GM20431 (cell line): Measurements from ENCODE around the gene TTC9B.

Experiments
- in situ Hi-C: fragments of 300-500 bp; cut with MseI, MboI; formaldehyde crosslinking; loops from one replicate; pipeline ENCODE4 v1.15.0; 2020; ENCODE audit warnings: low sequenced_read_pairs; ENCODE audit not compliant: unreplicated experiment

TTC9B gene

DNA sequence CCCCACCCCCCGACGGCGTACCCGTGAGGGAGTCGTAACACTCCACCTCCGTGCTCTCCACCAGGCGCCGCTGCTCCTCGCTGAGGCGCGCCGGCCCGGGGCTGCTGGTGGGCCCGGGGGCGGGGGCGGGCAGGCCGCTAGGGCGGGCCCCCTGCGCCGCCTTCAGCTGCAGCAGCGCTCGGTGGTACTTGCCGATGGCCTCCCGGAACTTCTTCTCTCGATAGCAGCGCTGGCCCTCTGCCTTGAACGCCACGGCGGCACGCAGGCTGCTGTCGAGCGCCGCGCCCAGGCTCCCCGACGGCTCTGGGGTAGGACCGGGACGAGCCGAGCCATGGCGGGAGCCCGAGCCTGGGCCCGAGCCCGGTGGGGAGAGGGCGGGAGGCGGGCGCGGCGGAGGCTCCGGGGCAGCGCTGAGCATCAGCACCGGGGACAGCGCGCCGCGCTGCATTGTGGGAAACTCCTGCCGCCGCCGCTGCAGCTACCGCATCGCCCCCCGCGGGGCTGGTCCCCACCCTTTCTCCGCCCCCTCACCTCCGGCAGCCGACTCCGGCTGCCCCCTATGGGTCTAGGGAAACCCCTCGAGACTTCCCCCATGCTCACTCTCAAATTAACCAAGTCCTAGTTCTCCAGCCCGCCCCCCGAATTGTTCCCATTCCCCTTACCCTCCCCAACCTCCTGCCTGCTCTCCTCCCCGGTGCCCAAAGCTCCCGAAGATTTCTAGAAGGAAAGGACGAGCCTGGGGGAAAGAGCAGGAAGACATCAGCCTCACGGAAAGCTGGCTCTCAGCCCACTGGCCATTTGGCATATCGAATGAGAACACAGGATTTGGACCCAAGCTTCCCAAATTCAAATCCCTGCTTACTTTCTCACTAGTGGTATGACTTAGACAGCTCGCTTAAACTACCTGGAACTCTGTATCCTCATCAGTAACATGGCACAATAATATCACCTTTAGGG, at the start of gene TTC9B:
TSS of gene TTC9B (minus strand) at position 451 of the 957 bp plus-strand sequence. CDS start at position 448, 3 bp downstream.
- in situ Hi-C loops: no loop called here

DNA sequence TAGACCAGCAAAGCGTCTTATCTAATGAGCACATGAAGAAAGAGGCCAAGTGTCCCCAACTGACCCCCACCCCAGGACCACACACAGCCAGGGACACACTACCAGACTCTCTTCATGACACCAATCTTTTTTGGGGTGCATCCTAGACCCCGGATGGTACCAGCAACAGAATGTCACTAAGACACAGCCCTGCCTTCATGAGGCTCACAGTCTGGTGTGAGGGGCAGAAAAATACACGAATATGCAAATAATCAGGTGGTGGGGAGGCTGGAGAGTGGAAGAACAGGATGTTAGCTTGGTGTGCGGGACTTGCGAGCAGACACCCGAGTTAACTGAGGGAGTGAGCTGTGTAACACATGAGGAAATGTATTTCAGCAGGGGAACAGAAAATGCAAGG, 49.4 kb upstream of the TTC9B start:
- in situ Hi-C loops: no loop called here

DNA sequence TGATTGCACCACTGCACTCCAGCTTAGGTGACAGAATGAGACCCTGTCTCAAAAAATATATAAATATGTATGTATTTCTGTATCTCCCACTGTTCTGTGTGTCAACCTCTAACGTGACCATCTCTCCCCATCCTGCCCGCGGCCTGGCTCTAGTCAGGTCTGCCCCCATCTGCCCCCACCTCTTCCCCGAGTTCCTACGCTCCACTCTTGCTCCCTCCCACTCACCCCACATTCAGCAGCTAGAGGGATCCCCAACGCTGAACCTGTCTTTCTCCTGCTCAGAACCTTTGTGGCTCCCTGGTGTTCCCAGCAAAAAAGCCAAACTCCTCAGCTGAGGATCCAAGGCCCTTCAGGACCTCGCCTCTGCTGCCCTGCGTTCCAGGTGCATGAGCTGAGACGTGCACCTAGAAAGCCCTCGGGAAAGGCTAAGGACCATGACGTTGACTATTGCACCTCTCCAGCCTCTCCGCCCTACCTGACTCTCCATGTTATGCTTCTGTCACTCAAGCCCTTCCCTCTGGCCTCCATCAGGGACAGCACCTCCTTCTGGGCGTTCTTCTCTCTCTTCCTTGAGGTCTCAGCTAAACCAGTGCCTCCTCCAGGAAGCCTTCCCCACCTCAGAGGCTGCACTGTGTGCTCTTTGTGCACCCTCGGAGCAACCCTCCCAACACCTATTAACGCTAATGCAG, 48.9 kb upstream of the TTC9B start:
- in situ Hi-C loops: no loop called here

DNA sequence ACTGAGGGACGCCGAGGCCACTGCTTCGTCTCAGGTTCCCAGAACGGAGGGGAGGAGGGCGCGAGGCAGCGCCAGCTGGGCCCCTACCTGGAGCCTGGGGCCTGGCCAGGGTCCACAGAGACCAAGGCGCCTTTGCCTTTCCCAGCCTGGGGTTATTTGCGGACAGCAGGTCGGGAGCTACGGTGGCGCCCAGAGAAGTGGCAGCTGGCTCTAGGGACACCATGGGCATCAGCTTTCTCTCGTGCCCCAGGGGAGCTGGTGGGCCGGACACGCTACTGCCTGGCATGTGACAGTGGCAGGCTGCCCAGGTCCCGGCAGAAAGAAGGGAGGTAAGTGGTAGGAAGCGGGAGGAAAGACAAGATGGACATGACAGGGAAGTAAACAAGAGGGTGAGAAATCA, 47.9 kb upstream of the TTC9B start:
- in situ Hi-C loops: no loop called here

GRCh38 chr19:40265763-40266099, 47.5 kb upstream of the TTC9B start:
- in situ Hi-C loops: no loop called here

DNA sequence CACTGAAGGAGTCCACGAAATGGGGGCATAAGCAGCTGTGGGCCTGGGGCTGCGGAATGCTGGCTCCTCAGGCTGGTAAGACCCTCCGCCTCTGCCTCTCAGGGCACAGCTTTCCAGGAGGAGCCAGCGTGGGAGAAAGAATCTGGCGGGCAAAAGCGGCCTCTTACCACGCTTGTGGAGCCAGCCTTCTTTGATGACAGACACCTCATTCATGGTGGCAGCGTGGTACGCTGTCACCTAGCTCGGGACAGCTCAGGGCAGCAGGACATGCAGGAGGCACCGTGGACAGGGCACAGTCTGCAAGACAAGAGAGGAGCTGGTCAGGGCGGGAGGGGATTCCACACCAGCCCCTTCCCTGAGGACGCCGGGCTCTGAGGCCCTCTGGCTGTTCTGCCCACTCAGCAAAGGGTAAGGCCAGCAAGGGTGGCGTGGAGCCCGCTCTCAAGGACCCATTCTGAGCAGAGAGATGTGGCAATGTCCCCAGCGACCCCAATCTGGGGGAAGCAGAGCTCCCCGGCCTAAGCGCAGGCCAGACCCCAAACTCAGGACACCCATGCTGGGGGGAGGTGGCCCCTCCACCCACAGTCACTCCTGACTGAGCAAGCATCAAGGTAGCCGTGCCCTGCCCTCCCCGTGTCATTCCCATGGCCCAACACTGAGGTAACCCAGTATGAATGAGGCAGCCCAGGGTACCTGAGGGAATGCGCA, 47.0 kb upstream of the TTC9B start:
- in situ Hi-C loops: no loop called here

DNA sequence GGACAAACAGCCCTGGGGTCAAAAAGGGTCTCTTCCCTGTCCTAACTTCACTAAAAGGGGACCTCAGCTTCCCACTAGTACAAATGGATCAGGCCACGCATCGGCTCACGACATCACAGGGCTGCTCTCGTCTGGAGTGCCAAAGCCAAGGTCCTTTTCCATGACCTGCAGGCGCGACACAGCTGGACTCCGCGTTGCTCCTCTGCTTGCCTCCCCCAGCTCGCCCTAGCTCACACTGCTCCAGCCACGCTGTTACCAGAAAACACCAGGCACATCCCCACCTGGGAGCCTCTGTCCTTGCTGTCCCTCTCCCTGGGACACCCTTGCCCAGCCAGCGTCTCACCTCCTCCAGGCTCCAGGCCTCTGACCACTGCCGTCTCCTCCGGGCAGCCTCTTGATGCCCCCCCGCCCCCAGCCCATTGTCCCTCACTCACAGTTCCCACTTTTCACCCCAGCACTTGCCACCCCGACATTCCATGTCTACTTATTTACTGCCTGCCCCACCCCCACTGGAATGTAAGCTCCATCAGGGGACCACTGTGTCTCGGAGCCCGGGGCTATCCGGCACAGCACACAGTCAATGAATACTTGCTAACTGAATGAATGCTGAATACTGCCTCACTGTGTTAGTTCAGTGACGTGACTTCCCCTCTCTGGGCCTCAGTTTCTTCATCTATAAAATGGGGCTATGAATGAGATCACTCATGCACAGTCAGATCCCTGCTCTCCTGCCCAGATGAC, 46.3 kb upstream of the TTC9B start:
- in situ Hi-C loops: no loop called here

DNA sequence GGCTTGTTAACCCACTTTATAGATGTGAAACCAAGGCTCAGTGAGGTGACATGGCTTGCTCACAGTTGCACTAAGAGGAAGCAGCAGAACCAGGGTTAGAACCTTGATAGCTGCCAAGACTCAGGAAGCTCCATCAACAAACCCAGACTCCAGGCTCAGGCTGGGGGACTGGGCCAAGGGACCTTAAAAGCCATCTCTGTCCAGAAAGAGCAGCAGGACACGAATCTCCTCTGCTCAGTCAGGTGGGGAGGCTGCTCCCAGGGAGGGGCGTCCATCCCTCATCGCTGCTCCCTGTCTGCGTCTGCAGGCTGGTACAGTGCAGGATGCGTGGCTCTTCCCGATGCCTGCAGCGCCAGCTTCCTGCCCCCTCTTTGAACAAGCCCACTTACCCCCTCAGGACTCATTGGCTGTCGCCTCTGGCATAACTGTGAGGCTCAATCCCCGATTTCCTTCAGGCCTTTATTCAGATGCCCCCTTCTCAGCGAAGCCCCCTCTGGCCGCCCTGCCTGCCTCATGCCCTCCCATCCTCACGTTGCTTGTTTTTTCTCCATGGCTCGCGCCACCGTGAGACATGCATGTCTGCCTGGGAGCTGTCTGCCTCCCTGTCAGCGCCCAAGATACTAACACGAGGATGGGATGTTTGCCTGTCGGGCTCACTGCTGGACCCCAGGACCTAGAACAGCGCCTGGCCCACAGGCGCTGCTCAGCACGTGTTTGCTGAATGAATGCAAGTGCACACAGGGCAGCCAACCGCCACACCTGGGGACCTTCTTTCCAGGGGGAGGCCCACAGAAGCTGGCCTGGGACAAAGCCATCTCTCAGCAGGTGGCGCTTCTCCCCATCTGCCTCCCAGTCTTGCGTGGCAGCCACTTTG, 45.5 kb upstream of the TTC9B start:
- in situ Hi-C loops: no loop called here

- in situ Hi-C loops: no loop called here
Observed at GRCh38 chr19:40262422-40262821, 44.2 kb upstream of the TTC9B start.

- in situ Hi-C loops: no loop called here
Observed at GRCh38 chr19:40261631-40262030, 43.4 kb upstream of the TTC9B start.

- in situ Hi-C loops: no loop called here
Observed at GRCh38 chr19:40257096-40257517, 38.9 kb upstream of the TTC9B start.

GRCh38 chr19:40256512-40256911, 38.3 kb upstream of the TTC9B start:
- in situ Hi-C loops: no loop called here

DNA sequence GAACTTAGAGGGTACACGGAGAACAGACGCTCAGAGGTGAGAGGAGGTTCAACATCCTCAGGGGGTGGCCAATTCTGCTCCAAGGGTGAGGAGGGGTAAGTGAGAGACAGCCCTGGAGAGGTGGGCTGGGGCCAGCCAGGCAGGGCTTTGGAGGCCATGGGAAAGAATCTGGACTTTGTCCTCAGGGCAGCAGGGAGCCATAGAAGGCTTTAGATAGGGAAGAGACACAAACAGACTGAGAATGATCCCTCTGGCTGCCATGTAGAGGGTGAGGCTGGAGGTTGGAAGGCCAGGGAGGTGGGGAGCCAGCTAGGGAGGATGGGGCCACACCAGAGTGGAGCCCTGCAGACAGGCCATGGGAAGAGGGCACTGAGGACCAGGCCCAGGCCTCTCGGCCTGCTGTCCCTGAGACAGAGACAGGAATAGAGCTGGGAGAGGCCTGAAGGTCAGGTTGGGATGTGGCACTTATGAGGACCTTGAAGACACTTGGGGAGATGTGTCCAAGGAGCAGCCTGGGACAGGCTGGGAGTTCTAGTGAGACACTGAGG, 37.5 kb upstream of the TTC9B start:
- in situ Hi-C loops: no loop called here

- in situ Hi-C loops: no loop called here
Observed at GRCh38 chr19:40254714-40255418, 36.7 kb upstream of the TTC9B start.

DNA sequence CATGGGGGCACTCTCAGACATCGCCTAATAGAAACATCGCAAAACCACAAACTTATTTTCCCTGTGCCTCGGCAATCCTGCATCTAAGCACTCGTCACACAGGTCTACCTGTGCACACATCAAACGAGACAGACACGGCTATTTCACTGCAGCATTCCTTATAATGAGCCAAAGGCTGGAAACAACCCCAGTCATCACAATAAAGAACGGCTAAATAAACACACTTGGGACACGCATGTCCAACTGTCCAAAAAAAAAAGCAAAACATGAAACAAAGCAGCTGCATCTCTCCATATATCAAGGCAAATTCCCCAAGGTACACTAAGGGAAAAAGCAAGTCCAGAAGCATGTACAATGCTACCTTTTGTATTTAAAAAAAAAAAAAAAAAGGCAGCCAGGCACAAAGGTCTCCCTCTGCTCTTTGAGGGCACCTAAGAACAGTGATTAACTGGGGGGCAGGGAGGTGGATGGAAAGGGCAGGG, 35.5 kb upstream of the TTC9B start:
- in situ Hi-C loops: no loop called here

DNA sequence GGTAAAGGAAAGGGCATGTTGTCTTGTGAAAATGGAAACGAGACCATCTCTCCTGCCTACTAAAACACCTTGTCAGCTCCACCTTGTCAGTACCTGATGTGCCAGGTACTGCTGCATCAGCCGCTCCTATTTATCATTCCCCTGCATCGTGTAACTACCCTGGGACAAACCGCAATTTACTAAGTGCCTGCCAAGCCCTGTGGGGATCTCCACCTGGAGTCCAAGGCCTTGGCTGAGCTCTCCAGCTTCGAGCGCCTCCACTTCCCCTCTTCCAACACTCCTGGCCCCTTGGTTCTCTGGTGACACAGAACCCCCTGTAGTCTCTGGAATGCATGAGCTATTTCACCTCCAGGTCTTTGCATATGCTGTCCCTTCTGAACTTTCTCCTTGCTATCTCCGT, 34.2 kb upstream of the TTC9B start:
- in situ Hi-C loops: no loop called here

DNA sequence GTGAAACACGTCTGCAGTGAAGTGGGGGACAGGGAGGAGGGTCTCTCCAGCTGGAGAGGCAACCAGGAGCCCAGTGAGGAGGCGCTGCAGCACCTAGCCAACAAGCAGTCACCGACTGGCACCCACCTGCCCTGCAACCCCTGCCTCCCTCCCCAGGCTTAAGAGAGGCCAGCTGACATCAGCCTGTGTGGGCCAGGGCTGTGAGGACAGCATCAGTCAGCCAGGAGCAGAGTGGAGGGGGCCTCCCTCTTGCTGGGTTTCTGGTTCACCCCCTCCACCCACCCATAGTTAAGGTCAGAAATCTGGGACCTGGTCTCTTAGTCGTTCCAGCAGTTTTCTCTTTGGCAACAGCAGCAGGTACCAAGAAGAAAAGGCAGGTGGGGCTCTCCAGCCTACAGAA, 33.8 kb upstream of the TTC9B start:
- in situ Hi-C loops: no loop called here

- in situ Hi-C loops: no loop called here
Observed at GRCh38 chr19:40251244-40251643, 33.1 kb upstream of the TTC9B start.
